ENCODE results near the gene CLTRN. TPM values are rescaled to one million over a fixed set of nuclear protein-coding genes. Genes with fewer than 3 reads are reported as not detected.

CLTRN gene
- total and polyA plus RNA-seq, 7 donors: not detected

- ATAC-seq (peak; percentile 78 to 94 (median 85)), DNase-seq (no peak)
- Histone ChIP-seq H3K27ac (peak overlapping the region; percentile 60), H3K4me3 (no peak overlapping the region), H3K27me3 (ENCODE audit: insufficient read depth in 3 of 3, low read length in 2 of 3) (no peaks in the 10 kb centered on the region), H3K36me3 (ENCODE audit: insufficient read depth in 1 of 2, low read depth in 1 of 2) (peaks cover 0 to 54% of the 10 kb centered on the region in 2 donors), H3K4me1 (peaks cover 13% of the 10 kb centered on the region), H3K9me3 (no peaks in the 10 kb centered on the region)
- intact Hi-C loops (cut with DNase I): no loop called here
- no peak for TF ChIP-seq CTCF (IDR thresholded peaks at IDR 0.05)
- 42 to 77% (median 53%) methylated on average over 6 of the region's 6 CpGs for WGBS, 3 donors
These were observed 30.4 kb upstream of the CLTRN start for GRCh38 chrX:15694941-15695451.

GRCh38 chrX:15686818-15687685 lies 22.4 kb upstream of the CLTRN start:
- 38 to 49% (median 43%) methylated on average over 6 of the region's 6 CpGs for WGBS, 3 donors
- intact Hi-C loops (cut with DNase I): loop anchor here (5.0 to 10.0 kb wide), 2 partner anchors 98 to 170 kb away; no protein-coding TSS in a partner anchor
- Histone ChIP-seq H3K4me3 (no peak overlapping the region), H3K27me3 (ENCODE audit: insufficient read depth in 3 of 3, low read length in 2 of 3) (no peaks in the 10 kb centered on the region), H3K27ac (no peak overlapping the region), H3K9me3 (no peaks in the 10 kb centered on the region), H3K4me1 (no peaks in the 10 kb centered on the region), H3K36me3 (ENCODE audit: insufficient read depth in 1 of 2, low read depth in 1 of 2) (peaks cover 0 to 33% of the 10 kb centered on the region in 2 donors)
- peak; percentile 67 to 97 (median 91) for ATAC-seq
- peak; percentile 73 for TF ChIP-seq CTCF (IDR thresholded peaks at IDR 0.05)
- DNase-seq: no peak

GRCh38 chrX:15683193-15683592 lies 18.6 kb upstream of the CLTRN start:
- Histone ChIP-seq H3K4me1 (no peaks in the 10 kb centered on the region), H3K27ac (no peak overlapping the region), H3K9me3 (no peaks in the 10 kb centered on the region), H3K36me3 (ENCODE audit: insufficient read depth in 1 of 2, low read depth in 1 of 2) (peaks cover 0 to 15% of the 10 kb centered on the region in 2 donors), H3K4me3 (no peak overlapping the region), H3K27me3 (ENCODE audit: insufficient read depth in 3 of 3, low read length in 2 of 3) (no peaks in the 10 kb centered on the region)
- intact Hi-C loops (cut with DNase I): loop anchor here in 1 of 2 donors (10.0 kb wide), 1 partner anchor 102 kb away; no protein-coding TSS in a partner anchor
- no peak for ATAC-seq
- WGBS, 3 donors: 62 to 92% (median 91%) methylated on average over 6 of the region's 6 CpGs
- DNase-seq: no peak
- TF ChIP-seq CTCF (IDR thresholded peaks at IDR 0.05): no peak

GRCh38 chrX:15681433-15681832 lies 16.8 kb upstream of the CLTRN start:
- 57 to 80% (median 64%) methylated on average over 3 of the region's 3 CpGs for WGBS, 3 donors
- peaks cover 0 to 15% of the 10 kb centered on the region in 2 donors for H3K36me3 ChIP-seq (ENCODE audit: insufficient read depth in 1 of 2, low read depth in 1 of 2)
- peaks cover 6% of the 10 kb centered on the region for H3K4me1 ChIP-seq
- no peak for TF ChIP-seq CTCF (IDR thresholded peaks at IDR 0.05)
- DNase-seq: no peak
- intact Hi-C loops (cut with DNase I): loop anchor here in 1 of 2 donors (10.0 kb wide), 1 partner anchor 103 kb away; no protein-coding TSS in a partner anchor
- no peaks in the 10 kb centered on the region for H3K9me3 ChIP-seq
- H3K27me3 ChIP-seq (ENCODE audit: insufficient read depth in 3 of 3, low read length in 2 of 3): no peaks in the 10 kb centered on the region
- ATAC-seq: no peak
- H3K4me3 ChIP-seq: no peak overlapping the region
- H3K27ac ChIP-seq: no peak overlapping the region

All from psoas muscle (tissue), 8 donors.